GM18858 (cell line): ENCODE results near the gene TARBP1.
"Not testable (repeated sequence)": the region's sequence is repeated elsewhere in the genome, so short reads cannot be mapped to it uniquely, and the experiment has no call there.

Experiments used
- ATAC-seq: cut with Tn5 transposase; IDR thresholded peaks from one replicate; pipeline ENCODE4 v1.9.1; 2021; ENCODE audit not compliant: unreplicated experiment

Gene TARBP1

DNA sequence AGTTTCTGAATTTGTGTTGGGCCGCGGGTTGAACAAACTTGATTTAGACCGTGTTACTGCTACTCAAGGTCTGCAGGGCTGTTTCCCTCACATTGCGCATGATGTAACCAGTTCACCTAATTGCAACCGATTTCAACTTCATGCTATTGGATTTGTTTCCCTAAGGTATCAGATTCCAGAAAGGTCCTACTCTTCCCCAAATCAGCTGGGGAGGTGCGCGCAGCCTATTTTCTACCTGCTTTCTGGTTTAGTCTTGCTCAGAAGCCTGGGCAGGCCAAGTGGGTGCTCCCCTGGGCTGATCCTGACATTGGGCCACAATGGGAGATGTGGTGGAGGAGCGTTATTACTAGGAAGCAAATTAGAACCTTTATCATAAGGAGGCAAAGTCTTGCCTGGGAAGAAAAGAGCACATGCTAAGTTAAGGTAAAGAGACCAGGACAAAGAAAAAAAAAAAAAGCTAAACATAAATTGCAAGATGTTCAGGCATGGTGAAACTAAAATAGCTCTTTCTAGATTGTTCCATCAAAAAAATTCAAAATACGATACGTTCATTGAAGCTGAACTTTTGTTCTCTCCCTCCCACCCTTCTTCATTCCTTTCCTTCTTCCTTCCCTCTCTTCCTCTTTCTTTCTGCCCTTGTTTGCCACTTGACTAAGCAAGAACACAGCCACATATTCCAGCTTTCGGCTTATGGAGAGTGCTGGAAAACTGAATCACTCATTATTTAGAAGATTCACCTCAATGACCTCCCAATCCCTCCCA, 28.8 kb upstream of the TARBP1 start:
- no peak for ATAC-seq

GRCh38 chr1:234507089-234507488, 28.1 kb upstream of the TARBP1 start:
- ATAC-seq: no peak

GRCh38 chr1:234505769-234506102, 26.8 kb upstream of the TARBP1 start:
- no peak for ATAC-seq

DNA sequence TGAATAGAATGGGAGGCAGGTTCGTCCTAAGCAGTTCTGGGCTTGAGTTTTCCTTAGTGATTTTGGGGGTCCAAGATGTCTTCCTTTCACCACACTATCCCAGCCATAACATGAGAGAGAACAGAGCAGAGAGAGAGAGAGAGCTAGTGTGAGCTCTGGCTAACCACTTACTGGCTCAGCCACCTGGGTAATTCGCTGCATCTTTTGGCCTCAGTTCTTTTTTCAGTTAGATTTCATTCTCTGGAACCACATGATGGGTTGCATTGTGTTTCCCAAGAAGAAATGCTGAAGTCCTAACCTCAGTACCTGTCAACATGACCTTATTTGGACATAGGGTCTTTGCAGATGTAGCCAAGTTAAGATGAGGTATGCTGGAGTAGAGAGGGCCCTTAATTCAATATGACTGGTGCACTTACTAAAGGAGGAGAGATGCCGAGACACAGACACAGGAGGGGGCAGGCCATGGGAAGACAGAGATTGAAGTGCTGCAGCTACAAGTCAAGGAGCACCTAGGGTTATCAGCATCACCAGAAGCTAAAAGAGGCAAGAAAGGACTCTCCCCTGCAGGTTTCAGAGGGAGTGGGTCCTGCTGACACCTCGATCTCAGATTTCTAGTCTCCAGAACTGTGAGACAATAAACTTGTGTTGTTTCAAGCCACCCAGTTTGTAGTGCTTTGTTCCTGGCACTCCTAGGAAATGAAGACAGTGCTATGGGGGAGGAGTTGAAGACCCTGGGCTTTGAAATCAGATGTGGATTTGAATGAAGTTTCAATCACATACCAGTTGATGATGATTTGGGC, 26.2 kb upstream of the TARBP1 start:
- ATAC-seq: no peak

- ATAC-seq: not testable (repeated sequence)
These were observed 25.3 kb upstream of the TARBP1 start for GRCh38 chr1:234504251-234504650.

GRCh38 chr1:234503193-234504050, 24.4 kb upstream of the TARBP1 start:
- no peak for ATAC-seq

- ATAC-seq: no peak
These were observed 23.8 kb upstream of the TARBP1 start for GRCh38 chr1:234502785-234503184.

DNA sequence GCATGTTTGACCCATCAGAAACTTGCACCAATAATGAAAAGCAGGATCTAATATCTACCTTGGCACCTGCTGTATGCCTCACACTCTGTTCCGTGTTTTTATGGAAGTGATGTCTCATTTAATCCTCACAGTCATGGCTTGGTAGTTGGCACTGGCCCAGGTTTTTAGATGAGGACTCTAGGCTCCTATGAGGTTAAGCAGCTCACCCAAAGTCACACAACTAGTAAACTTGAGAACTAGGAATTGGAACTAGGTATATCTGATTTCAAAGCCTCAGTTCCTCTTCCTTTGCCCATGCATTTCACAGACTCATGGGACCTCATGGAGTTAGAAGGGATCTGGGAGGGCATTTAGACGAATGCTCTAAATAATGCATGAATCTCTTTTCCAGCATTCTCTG, 21.3 kb upstream of the TARBP1 start:
- ATAC-seq: no peak

- ATAC-seq: no peak
These were observed 20.9 kb upstream of the TARBP1 start for GRCh38 chr1:234499943-234500245.

DNA sequence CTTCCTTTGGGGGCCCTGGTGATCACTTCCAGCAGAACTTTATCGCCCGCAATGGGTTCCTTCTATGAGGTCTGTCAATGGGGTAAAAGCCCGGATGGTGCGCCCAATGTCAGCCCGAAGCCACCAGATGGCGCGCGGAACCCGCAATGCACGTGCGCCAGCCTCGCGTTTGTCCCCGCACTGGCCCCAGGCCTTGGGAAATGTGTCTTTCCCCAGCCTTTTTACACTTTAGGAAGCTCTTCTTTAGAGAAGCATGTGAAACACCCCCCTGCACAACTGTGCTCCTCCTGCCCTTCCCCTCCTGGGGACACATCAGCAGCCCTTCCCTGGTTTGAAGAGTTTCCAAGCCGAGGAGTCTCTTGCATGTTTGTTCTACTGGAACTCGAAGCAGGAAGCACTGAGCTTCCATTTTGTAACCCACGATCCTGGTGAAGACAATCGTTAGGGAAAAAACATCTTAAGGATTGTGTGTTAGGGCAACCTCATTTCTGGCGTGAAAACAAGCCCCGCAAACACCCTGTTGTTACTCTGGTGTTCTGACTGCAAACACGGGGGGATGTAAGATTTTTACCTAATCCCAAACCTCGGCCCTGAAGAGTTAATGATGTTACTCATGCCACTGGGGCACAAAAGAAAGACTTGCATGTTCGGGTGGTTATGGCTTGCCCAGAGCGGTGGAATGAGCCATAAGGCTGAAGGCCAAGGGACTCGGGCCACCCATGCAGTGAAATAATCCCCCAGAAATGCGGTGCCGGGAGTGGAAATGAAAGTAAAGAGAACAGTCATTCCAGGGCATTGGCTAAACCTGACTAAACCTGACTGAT, 20.4 kb upstream of the TARBP1 start:
- no peak for ATAC-seq

DNA sequence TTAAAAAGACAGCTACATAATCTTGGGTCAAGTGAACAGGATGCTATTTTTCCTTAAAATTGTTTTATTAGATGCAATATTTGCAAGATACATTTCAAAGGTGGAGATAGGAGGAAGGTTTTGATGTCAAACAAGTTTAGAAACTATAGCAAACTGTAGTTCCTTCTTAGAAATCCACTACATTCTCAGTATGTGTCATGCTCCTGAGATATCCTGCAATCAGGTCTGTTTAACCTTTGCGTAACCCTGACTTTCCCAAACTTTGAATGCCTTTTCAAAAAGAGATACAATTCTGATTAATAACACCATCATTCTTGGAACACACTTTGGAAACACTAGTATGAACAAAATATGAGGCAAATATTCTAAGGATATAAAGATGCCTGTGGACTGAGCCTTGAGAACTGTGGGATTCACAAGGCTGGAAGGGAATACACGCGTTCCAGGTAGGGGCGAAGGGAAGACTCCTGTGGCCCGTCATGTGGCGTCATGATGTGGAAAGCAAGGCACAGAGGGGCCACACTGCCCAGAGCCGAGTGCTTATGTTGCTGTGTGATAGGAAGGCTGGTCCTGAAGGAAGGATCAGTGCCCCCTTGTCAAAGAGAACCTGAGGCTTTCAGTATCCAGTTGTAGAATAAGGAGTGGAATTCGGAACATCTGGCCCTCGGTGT, 19.6 kb upstream of the TARBP1 start:
- ATAC-seq: no peak

DNA sequence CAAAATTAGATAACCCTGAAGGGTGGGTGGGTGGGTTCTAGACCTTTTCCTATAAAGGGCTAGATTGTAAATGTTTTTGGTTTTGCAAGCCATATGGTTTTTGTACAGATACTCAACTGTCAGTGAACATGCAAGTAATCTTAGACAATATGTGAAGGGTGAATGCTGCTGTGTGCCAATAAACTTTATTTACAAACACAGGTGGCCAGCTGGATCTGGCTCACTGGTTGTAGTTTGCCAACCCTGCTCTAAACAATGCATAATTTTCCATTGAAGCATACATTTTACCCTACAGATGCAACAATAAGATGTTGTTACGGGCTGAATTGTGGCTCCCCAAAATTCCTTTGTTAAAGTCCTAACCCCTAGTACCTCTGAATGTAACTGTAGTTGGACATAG, 18.6 kb upstream of the TARBP1 start:
- no peak for ATAC-seq

DNA sequence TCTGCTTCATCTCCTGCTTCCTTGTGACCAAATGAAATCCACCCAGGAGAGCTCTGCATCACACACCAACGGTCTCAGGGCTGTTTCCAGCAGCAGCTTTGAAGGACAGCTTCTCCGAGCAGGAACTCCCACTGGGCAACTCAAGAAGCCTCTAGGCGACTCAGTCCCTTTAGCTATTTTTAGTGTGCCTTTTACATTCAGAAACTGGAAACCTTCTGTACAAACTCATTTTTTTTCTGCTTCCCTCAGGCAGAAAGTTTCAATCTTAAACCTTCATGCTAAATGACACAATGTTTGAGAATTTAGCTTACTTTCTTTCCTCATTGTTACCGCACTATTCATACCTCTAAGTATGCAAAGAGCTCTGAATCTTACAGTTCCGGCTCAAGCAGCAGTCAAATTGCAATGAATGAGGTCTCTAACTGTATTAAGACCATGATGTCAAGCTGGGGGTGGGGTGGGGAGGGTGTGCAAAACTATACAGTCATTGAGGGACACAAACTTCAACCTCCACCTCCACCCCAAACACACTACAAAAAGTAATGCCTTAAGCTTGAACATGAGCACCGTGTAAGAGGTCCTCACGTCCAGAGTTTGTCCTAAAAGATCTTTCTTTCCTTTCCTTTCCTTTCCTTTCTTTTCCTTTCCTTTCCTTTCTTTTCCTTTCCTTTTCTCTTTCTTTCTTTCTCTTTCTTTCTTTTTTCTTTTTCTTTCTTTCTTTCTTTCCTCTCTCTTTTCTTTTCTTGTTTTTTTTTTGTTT, 16.4 kb upstream of the TARBP1 start:
- ATAC-seq: peak; percentile 69

GRCh38 chr1:234494049-234494448, 15.1 kb upstream of the TARBP1 start:
- ATAC-seq: no peak

- ATAC-seq: no peak
These were observed 12.0 kb upstream of the TARBP1 start for GRCh38 chr1:234490793-234491479.

GRCh38 chr1:234489698-234490077, 10.7 kb upstream of the TARBP1 start:
- ATAC-seq: no peak

DNA sequence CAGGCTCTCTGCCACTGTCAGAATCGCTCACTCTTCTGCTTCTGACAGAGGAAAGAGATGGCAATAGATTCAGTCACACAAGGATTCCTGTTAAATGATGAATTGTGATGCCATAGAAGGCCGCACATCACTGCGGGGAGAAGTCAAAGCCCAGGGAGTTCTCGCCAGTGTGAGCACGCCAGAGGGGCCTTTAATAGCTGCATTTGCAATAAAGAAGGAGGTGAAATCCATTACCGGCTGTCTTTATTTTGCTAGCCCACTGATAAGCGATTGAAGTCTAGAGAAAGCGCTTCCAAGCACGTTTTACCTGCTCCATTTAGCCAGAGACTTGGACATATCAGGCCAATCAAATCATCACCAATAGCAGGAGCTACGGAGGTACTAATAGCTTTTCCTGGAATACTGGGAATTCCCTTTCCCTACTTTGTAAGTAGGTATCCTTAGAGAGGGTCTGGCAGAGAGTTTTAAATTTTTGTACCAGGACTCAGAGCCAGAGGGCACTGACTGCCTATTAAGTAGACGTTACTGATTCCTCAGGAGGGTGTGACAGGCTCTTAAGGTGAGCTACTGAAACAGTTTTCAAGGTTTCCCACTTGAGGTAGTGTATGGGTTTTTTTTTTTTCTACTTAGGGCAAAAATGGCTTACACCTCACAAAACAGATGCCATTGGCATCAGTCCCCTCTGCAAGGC, 10.2 kb upstream of the TARBP1 start:
- ATAC-seq: no peak
